Measurements from ENCODE around the gene GNPNAT1.

DNA sequence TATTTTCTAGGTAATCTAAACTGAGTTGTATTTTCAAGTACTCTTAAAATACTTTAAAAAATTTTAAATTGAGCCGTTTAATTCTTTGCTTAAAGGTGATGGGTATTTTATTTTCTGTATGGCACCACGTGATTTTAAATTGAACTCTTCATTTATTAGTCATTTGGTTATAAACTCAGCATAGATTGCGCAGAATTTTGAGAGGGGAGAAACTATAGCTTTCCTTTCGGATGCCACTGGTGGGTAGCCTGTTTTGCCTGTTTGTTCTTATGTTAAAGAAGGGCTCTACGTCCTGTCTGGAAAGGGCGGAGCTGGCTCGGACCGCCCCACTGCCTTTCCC is 61.9 kb downstream of the GNPNAT1 start:
- TF ChIP-seq, protein P1, sequence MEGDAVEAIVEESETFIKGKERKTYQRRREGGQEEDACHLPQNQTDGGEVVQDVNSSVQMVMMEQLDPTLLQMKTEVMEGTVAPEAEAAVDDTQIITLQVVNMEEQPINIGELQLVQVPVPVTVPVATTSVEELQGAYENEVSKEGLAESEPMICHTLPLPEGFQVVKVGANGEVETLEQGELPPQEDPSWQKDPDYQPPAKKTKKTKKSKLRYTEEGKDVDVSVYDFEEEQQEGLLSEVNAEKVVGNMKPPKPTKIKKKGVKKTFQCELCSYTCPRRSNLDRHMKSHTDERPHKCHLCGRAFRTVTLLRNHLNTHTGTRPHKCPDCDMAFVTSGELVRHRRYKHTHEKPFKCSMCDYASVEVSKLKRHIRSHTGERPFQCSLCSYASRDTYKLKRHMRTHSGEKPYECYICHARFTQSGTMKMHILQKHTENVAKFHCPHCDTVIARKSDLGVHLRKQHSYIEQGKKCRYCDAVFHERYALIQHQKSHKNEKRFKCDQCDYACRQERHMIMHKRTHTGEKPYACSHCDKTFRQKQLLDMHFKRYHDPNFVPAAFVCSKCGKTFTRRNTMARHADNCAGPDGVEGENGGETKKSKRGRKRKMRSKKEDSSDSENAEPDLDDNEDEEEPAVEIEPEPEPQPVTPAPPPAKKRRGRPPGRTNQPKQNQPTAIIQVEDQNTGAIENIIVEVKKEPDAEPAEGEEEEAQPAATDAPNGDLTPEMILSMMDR (conservative IDR thresholded peaks at IDR 0.05; ENCODE audit: low read depth in 2 of 2): no peak
- TF ChIP-seq, protein P2, sequence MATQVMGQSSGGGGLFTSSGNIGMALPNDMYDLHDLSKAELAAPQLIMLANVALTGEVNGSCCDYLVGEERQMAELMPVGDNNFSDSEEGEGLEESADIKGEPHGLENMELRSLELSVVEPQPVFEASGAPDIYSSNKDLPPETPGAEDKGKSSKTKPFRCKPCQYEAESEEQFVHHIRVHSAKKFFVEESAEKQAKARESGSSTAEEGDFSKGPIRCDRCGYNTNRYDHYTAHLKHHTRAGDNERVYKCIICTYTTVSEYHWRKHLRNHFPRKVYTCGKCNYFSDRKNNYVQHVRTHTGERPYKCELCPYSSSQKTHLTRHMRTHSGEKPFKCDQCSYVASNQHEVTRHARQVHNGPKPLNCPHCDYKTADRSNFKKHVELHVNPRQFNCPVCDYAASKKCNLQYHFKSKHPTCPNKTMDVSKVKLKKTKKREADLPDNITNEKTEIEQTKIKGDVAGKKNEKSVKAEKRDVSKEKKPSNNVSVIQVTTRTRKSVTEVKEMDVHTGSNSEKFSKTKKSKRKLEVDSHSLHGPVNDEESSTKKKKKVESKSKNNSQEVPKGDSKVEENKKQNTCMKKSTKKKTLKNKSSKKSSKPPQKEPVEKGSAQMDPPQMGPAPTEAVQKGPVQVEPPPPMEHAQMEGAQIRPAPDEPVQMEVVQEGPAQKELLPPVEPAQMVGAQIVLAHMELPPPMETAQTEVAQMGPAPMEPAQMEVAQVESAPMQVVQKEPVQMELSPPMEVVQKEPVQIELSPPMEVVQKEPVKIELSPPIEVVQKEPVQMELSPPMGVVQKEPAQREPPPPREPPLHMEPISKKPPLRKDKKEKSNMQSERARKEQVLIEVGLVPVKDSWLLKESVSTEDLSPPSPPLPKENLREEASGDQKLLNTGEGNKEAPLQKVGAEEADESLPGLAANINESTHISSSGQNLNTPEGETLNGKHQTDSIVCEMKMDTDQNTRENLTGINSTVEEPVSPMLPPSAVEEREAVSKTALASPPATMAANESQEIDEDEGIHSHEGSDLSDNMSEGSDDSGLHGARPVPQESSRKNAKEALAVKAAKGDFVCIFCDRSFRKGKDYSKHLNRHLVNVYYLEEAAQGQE (IDR thresholded peaks at IDR 0.05; ENCODE audit: unreplicated experiment): no peak
- TF ChIP-seq POLR2AphosphoS5 (IDR thresholded peaks at IDR 0.05; ENCODE audit: low read depth) (no peak), CREB1 (CRISPR knock-in tag; IDR thresholded peaks at IDR 0.05; ENCODE audit: low read depth) (no peak), EZH2phosphoT487 (IDR thresholded peaks at IDR 0.05; ENCODE audit: unreplicated experiment) (no peak), STAT1 (IDR thresholded peaks at IDR 0.05; ENCODE audit: unreplicated experiment) (no peak), ZNF331 (CRISPR knock-in tag; IDR thresholded peaks at IDR 0.05; ENCODE audit: low read depth) (no peak), EZH2 (IDR thresholded peaks at IDR 0.05; ENCODE audit: low read depth, unreplicated experiment) (no peak), JUNB (IDR thresholded peaks at IDR 0.05; ENCODE audit: unreplicated experiment) (no peak), NANOG (IDR thresholded peaks at IDR 0.05; ENCODE audit: borderline replicate concordance) (no peak)
- TF ChIP-seq, protein P3, sequence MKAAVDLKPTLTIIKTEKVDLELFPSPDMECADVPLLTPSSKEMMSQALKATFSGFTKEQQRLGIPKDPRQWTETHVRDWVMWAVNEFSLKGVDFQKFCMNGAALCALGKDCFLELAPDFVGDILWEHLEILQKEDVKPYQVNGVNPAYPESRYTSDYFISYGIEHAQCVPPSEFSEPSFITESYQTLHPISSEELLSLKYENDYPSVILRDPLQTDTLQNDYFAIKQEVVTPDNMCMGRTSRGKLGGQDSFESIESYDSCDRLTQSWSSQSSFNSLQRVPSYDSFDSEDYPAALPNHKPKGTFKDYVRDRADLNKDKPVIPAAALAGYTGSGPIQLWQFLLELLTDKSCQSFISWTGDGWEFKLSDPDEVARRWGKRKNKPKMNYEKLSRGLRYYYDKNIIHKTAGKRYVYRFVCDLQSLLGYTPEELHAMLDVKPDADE (IDR thresholded peaks at IDR 0.05): no peak
- TF ChIP-seq, protein P4, sequence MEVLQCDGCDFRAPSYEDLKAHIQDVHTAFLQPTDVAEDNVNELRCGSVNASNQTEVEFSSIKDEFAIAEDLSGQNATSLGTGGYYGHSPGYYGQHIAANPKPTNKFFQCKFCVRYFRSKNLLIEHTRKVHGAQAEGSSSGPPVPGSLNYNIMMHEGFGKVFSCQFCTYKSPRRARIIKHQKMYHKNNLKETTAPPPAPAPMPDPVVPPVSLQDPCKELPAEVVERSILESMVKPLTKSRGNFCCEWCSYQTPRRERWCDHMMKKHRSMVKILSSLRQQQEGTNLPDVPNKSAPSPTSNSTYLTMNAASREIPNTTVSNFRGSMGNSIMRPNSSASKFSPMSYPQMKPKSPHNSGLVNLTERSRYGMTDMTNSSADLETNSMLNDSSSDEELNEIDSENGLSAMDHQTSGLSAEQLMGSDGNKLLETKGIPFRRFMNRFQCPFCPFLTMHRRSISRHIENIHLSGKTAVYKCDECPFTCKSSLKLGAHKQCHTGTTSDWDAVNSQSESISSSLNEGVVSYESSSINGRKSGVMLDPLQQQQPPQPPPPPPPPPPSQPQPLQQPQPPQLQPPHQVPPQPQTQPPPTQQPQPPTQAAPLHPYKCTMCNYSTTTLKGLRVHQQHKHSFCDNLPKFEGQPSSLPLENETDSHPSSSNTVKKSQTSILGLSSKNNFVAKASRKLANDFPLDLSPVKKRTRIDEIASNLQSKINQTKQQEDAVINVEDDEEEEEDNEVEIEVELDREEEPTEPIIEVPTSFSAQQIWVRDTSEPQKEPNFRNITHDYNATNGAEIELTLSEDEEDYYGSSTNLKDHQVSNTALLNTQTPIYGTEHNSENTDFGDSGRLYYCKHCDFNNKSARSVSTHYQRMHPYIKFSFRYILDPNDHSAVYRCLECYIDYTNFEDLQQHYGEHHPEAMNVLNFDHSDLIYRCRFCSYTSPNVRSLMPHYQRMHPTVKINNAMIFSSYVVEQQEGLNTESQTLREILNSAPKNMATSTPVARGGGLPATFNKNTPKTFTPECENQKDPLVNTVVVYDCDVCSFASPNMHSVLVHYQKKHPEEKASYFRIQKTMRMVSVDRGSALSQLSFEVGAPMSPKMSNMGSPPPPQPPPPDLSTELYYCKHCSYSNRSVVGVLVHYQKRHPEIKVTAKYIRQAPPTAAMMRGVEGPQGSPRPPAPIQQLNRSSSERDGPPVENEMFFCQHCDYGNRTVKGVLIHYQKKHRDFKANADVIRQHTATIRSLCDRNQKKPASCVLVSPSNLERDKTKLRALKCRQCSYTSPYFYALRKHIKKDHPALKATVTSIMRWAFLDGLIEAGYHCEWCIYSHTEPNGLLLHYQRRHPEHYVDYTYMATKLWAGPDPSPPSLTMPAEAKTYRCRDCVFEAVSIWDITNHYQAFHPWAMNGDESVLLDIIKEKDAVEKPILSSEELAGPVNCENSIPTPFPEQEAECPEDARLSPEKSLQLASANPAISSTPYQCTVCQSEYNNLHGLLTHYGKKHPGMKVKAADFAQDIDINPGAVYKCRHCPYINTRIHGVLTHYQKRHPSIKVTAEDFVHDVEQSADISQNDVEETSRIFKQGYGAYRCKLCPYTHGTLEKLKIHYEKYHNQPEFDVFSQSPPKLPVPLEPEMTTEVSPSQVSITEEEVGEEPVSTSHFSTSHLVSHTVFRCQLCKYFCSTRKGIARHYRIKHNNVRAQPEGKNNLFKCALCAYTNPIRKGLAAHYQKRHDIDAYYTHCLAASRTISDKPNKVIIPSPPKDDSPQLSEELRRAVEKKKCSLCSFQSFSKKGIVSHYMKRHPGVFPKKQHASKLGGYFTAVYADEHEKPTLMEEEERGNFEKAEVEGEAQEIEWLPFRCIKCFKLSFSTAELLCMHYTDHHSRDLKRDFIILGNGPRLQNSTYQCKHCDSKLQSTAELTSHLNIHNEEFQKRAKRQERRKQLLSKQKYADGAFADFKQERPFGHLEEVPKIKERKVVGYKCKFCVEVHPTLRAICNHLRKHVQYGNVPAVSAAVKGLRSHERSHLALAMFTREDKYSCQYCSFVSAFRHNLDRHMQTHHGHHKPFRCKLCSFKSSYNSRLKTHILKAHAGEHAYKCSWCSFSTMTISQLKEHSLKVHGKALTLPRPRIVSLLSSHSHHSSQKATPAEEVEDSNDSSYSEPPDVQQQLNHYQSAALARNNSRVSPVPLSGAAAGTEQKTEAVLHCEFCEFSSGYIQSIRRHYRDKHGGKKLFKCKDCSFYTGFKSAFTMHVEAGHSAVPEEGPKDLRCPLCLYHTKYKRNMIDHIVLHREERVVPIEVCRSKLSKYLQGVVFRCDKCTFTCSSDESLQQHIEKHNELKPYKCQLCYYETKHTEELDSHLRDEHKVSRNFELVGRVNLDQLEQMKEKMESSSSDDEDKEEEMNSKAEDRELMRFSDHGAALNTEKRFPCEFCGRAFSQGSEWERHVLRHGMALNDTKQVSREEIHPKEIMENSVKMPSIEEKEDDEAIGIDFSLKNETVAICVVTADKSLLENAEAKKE (CRISPR knock-in tag; IDR thresholded peaks at IDR 0.05): no peak
